OCI-LY1 (cell line): Measurements from ENCODE around the gene KCNMA1.

Experiments used
- H2AFZ ChIP-seq: fragments of 200-600 bp; sonication (generic), shearing (Covaris generic); 2 replicates; pipeline ENCODE4 v1.6.0; 2014; ENCODE audit warnings: antibody characterized with exemption, mild to moderate bottlenecking, low read length
- H3F3A ChIP-seq: fragments of 200-600 bp; sonication (generic), shearing (Covaris generic); 2 replicates; pipeline ENCODE4 v1.6.0; 2014; ENCODE audit warnings: mild to moderate bottlenecking, antibody characterized with exemption, low read length, moderate library complexity; ENCODE audit not compliant: insufficient read depth
- H3K27ac ChIP-seq: fragments of 200-600 bp; sonication (generic); 2 replicates; pipeline ENCODE4 v1.5.1; 2014; ENCODE audit warnings: low read length, mixed run types, mild to moderate bottlenecking, low read depth; ENCODE audit not compliant: poor library complexity, severe bottlenecking
- H3K27me3 ChIP-seq: fragments of 200-600 bp; sonication (generic); 2 replicates; pipeline ENCODE4 v1.6.0; 2014; ENCODE audit warnings: antibody characterized with exemption, mild to moderate bottlenecking, low read length, moderate library complexity; ENCODE audit not compliant: insufficient read depth
- H3K36me3 ChIP-seq: fragments of 200-600 bp; sonication (generic); 2 replicates; pipeline ENCODE4 v1.6.1; 2014; ENCODE audit warnings: mild to moderate bottlenecking, antibody characterized with exemption, low read length, moderate library complexity, mixed read lengths; ENCODE audit not compliant: insufficient read depth
- H3K4me1 ChIP-seq: fragments of 200-600 bp; sonication (generic); 2 replicates; pipeline ENCODE4 v1.5.1; 2014; ENCODE audit warnings: mild to moderate bottlenecking, low read length, moderate library complexity; ENCODE audit not compliant: insufficient read depth, severe bottlenecking
- H3K4me2 ChIP-seq: fragments of 200-600 bp; sonication (generic), shearing (Covaris generic); 2 replicates; pipeline ENCODE4 v1.6.1; 2014; ENCODE audit warnings: low read length
- H3K4me3 ChIP-seq: fragments of 200-600 bp; sonication (generic); 2 replicates; pipeline ENCODE4 v1.5.1; 2014; ENCODE audit warnings: low read length, low read depth, mild to moderate bottlenecking, mixed read lengths; ENCODE audit not compliant: poor library complexity, severe bottlenecking
- H3K79me2 ChIP-seq: fragments of 200-600 bp; shearing (Covaris generic); 2 replicates; pipeline ENCODE4 v1.6.1; 2016; ENCODE audit warnings: mixed run types, low read length, mixed read lengths; ENCODE audit not compliant: insufficient read depth
- H3K9ac ChIP-seq: fragments of 200-600 bp; sonication (generic), shearing (Covaris generic); 2 replicates; pipeline ENCODE4 v1.6.1; 2014; ENCODE audit warnings: mild to moderate bottlenecking, low read length, mixed read lengths
- H3K9me2 ChIP-seq: fragments of 200-600 bp; sonication (generic), shearing (Covaris generic); 2 replicates; pipeline ENCODE4 v1.6.1; 2014; ENCODE audit warnings: low read depth, mild to moderate bottlenecking, low read length, mixed read lengths
- H3K9me3 ChIP-seq: fragments of 200-600 bp; shearing (Covaris generic); 2 replicates; pipeline ENCODE4 v1.6.1; 2014; ENCODE audit warnings: low read length, mixed read lengths
- H4K20me1 ChIP-seq: fragments of 200-600 bp; sonication (generic), shearing (Covaris generic); 2 replicates; pipeline ENCODE4 v1.6.0; 2016; ENCODE audit warnings: mild to moderate bottlenecking, low read length; ENCODE audit not compliant: insufficient read depth
- EZH2 ChIP-seq: fragments of 200-600 bp; sonication (generic), shearing (Covaris generic); IDR thresholded peaks from 2 replicates; pipeline ENCODE4 v1.8.0; 2017; ENCODE audit warnings: borderline replicate concordance, mixed run types, mild to moderate bottlenecking, antibody characterized with exemption, low read length, moderate library complexity, mixed read lengths
- TF ChIP-seq, protein P1 (sequence below): fragments of 200-600 bp; sonication (generic), shearing (Covaris generic); IDR thresholded peaks from 2 replicates; pipeline ENCODE4 v1.5.1; 2017; ENCODE audit warnings: mild to moderate bottlenecking, antibody characterized with exemption, low read length, moderate library complexity, mixed read lengths

KCNMA1 gene

DNA sequence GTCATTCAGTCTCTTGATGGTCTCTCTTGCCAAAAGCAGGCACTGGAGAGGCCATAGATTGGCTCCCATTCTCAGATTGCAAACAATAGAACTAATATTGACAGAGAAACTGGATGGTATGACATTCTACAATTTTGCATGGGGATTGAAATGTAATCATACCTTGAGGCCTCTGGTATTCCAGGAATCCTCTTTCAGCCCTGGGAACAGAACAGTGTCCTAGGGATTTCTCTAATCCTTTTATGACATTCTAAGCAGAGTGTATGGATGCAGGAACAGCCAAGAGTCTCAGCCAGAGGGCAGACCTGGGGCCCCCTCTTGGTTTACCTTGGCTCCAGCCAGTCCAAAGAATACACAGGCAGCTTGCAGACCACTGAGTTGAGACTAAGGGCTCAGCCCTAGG, 206.4 kb downstream of the KCNMA1 start:
- Histone ChIP-seq H3K36me3 (no peaks in the 10 kb centered on the region), H3K27ac (no peak overlapping the region), H4K20me1 (no peaks in the 10 kb centered on the region), H3K4me1 (no peaks in the 10 kb centered on the region), H3K9ac (no peak overlapping the region), H3K4me3 (no peak overlapping the region), H2AFZ (no peak overlapping the region), H3K9me3 (no peaks in the 10 kb centered on the region), H3K4me2 (no peak overlapping the region), H3K27me3 (no peaks in the 10 kb centered on the region), H3F3A (no peaks in the 10 kb centered on the region), H3K9me2 (no peaks in the 10 kb centered on the region), H3K79me2 (no peaks in the 10 kb centered on the region)
- TF ChIP-seq, protein P1, sequence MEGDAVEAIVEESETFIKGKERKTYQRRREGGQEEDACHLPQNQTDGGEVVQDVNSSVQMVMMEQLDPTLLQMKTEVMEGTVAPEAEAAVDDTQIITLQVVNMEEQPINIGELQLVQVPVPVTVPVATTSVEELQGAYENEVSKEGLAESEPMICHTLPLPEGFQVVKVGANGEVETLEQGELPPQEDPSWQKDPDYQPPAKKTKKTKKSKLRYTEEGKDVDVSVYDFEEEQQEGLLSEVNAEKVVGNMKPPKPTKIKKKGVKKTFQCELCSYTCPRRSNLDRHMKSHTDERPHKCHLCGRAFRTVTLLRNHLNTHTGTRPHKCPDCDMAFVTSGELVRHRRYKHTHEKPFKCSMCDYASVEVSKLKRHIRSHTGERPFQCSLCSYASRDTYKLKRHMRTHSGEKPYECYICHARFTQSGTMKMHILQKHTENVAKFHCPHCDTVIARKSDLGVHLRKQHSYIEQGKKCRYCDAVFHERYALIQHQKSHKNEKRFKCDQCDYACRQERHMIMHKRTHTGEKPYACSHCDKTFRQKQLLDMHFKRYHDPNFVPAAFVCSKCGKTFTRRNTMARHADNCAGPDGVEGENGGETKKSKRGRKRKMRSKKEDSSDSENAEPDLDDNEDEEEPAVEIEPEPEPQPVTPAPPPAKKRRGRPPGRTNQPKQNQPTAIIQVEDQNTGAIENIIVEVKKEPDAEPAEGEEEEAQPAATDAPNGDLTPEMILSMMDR, result no peak

DNA sequence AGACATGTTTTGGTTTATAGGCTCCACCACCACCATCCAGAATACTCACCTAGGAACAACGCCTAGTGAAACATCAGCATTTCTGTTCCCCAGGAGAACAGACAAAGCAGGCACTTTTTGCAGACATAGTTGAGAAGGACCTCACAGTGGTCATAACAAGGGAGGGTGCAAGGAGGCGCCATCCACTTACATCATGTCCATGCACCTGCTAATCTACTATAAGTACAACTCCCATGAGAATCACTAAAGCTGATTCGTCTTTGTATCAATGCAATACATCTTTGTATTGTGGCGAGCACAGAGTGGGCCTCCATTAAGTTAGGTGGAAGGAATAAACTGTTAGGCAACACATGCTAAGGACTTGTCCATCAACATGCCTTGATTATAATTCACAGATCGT, 207.1 kb downstream of the KCNMA1 start:
- Histone ChIP-seq H3K9ac (no peak overlapping the region), H3K27me3 (no peaks in the 10 kb centered on the region), H4K20me1 (no peaks in the 10 kb centered on the region), H3K9me2 (no peaks in the 10 kb centered on the region), H3K27ac (no peak overlapping the region), H3F3A (no peaks in the 10 kb centered on the region), H2AFZ (no peak overlapping the region), H3K4me2 (no peak overlapping the region), H3K4me1 (no peaks in the 10 kb centered on the region), H3K79me2 (no peaks in the 10 kb centered on the region), H3K9me3 (no peaks in the 10 kb centered on the region), H3K36me3 (no peaks in the 10 kb centered on the region), H3K4me3 (no peak overlapping the region)
- TF ChIP-seq EZH2, result no peak
- TF ChIP-seq, protein P1, result no peak

- H3K9me2 ChIP-seq, result no peaks in the 10 kb centered on the region
- no peak overlapping the region for H3K9ac ChIP-seq
- H3K27ac ChIP-seq, result no peak overlapping the region
- H2AFZ ChIP-seq, result no peak overlapping the region
- no peak overlapping the region for H3K4me3 ChIP-seq
- H3K4me2 ChIP-seq, result no peak overlapping the region
- no peaks in the 10 kb centered on the region for H3K9me3 ChIP-seq
- TF ChIP-seq, protein P1, result no peak; the same call in 1 of the 2 replicates
- TF ChIP-seq EZH2, result no peak
- no peaks in the 10 kb centered on the region for H3K36me3 ChIP-seq
- H3K79me2 ChIP-seq, result no peaks in the 10 kb centered on the region
- no peaks in the 10 kb centered on the region for H3K27me3 ChIP-seq
- no peaks in the 10 kb centered on the region for H3K4me1 ChIP-seq
- no peaks in the 10 kb centered on the region for H4K20me1 ChIP-seq
- no peaks in the 10 kb centered on the region for H3F3A ChIP-seq
Measured at GRCh38 chr10:77428691-77429395, 208.8 kb downstream of the KCNMA1 start.
